Body of pancreas (tissue), 4 donors: Measurements from ENCODE around the gene DCAF8.

Source experiments
- CTCF ChIP-seq, 7 experiments: fragments of 450-650 bp in 4 of 7; fragments of 200-600 bp in 3 of 7; sonication (generic) in 3 of 7; IDR thresholded peaks; one replicate each; pipeline ENCODE4 v1.5.1; 2016 to 2019; ENCODE audit warnings: antibody characterized with exemption in 7 of 7
- POLR2A ChIP-seq, 3 donors: fragments of 450-650 bp; IDR thresholded peaks; one replicate each; pipeline ENCODE4 v1.6.1; 2016; ENCODE audit warnings: antibody characterized with exemption in 3 of 3, mild to moderate bottlenecking in 2 of 3

- TF ChIP-seq CTCF (IDR thresholded peaks at IDR 0.05) = peak; percentile 93 to 98 (median 97)
- TF ChIP-seq POLR2A (IDR thresholded peaks at IDR 0.05) = peak in 1 of 3 donors; percentile 16
Measured at GRCh38 chr1:160193091-160193819, 69.1 kb downstream of the DCAF8 start.
